HG03175 (cell line): Measurements from ENCODE around the gene CRTC3.
A peak's percentile ranks its signal among the peaks of the same experiment; 100 is the strongest.

ENCODE experiments used
- ATAC-seq: cut with Tn5 transposase; IDR thresholded peaks from one replicate; pipeline ENCODE4 v1.9.1; 2021; ENCODE audit warnings: mild to moderate bottlenecking, moderate library complexity; ENCODE audit not compliant: unreplicated experiment

The CRTC3 gene

DNA sequence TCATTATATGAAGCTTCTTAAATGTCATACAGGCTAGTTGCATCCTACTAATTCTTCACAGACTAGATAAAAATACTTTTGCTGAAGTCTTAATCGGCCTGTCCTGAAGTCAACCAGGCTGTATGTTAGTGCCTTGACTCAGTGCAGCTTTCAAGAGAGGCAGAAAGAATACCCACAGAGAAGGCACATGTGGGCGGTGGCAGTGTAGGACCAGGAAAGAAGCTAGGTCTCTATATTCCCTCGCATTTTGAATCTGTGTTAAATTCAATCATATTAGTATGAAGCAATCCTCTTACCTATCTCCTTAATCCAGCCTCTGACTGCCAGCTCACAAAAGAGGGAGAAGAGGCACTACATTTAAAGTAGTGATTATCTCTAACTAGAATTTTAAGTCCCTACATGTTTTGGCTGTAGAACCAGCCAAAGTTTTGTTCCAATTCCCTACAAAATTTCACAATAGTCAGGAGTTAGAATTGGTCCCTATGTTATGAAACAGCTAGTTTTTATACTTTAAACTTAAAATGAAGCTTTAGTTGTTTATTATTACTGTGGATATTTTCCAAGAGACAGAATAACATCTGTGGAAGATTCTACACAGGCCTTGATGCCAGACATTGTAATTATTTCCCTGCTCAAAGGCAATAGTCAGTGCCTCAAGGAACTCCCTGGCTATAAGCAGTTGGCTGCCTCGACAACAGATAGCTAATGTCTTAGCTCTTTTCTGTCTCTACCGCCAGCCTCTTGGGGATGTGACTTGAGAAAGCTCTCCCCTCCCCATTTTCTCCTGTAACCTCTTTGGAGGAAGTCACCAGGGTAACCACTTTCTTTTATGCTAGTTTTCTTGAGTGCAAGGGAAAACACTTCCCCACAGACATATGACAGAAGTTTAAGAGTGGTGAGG, 31.9 kb downstream of the CRTC3 start:
- ATAC-seq: no peak

GRCh38 chr15:90562669-90563068, 32.9 kb downstream of the CRTC3 start:
- ATAC-seq: no peak

DNA sequence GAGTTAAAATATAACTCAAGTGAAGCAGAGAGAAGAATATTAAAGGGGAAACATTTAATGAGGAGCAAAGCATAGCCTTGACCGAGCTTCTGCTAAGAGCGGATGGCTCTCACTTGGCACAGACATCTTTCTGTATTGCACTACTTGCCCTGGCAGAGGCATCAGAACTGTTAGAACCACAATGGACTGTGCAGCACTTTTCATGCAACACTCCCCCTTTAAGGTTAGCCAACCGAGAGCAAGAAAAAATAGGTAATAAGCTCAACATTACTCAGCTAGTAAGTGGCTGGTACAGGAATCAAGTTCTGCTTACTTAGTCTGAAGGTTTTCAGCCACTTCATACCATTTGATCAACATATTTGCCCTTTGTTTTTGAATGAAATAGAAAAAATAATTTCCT, 33.7 kb downstream of the CRTC3 start:
- ATAC-seq: no peak

DNA sequence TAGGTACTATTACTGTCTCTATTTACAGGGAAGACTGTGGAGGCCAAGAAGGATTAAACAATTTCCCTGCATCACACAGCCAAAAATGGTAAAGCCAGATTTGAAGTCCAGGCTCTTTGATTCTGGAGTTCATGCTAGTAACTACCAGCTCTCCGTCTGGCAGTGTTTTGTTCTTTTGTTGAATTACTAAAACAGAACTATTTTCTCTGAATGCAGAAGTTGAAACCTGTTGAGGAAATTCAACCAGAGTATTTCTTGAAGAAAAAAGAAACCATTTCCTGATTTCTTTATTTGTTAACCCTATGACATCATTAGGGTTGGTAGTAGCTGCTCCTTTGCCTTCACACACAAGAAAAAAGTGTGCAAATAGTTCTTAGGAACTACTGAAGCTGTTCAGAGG, 34.3 kb downstream of the CRTC3 start:
- ATAC-seq: no peak

DNA sequence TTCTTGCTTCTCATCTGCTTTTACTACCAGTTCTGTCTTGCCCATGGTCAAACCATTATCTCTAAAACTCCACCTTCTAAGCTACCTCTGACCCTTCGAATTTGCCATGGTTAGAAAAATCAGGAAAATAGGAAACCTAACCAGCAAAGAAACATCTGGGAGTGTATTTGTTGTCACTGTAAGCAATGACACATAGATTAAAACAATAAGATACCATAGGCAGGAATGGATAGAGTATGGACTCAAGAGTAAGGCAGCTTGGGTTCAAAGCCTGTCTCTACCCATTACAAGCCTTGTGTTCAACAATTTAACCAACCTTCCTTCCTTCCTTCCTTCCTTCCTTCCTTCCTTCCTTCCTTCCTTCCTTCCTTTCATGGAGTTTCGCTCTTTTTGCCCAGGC, 34.9 kb downstream of the CRTC3 start:
- no peak for ATAC-seq

- ATAC-seq: no peak
Observed at GRCh38 chr15:90565866-90566265, 36.1 kb downstream of the CRTC3 start.

GRCh38 chr15:90570643-90571042, 40.9 kb downstream of the CRTC3 start:
- ATAC-seq: no peak

DNA sequence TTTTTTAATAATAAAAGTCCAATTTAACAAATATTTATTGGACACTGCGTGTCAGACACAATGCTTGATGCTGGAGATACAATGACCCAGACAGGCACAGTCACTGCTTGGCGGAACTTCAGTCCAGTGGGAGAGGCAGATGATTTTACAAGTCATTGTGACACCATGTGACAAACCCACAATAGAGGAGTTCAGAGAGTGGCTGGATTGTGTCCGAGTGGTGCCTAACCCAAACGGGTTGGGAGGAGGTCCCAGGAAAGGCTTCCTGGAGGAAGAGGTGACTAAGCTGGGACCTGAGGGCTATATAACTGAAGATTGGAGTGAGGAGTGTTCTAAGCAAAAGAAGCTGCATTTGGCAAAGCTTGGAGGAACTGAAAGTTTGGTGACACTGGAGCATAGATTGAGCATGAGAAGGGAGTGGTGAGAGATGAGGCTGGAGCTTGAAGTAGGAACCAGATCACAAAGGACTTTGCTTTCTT, 41.4 kb downstream of the CRTC3 start:
- peak; percentile 57 for ATAC-seq

GRCh38 chr15:90572893-90573292, 43.2 kb downstream of the CRTC3 start:
- ATAC-seq: no peak

GRCh38 chr15:90576711-90577389, 47.1 kb downstream of the CRTC3 start:
- ATAC-seq: no peak

GRCh38 chr15:90579213-90579612, 49.5 kb downstream of the CRTC3 start:
- no peak for ATAC-seq

DNA sequence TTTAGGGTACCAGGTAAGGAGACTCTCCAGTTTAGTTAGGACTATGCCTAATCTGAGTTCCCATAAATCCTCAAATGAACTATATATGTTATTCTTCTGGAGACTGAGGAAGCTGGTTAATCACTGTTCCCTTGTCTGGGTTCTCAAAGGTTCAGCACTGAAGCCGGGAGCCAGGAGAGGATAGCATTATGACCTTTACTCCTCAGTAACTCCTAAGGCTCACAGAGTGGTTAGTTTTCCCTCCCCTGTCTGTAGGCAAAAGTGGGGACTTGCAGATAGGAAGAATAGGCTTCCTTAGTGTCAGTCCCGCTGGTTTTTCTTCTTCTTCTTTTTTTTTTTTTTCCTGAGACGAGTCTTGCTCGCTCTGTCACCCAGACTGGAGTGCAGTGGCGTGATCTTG, 50.4 kb downstream of the CRTC3 start:
- no peak for ATAC-seq

GRCh38 chr15:90580541-90580940, 50.8 kb downstream of the CRTC3 start:
- ATAC-seq: no peak

DNA sequence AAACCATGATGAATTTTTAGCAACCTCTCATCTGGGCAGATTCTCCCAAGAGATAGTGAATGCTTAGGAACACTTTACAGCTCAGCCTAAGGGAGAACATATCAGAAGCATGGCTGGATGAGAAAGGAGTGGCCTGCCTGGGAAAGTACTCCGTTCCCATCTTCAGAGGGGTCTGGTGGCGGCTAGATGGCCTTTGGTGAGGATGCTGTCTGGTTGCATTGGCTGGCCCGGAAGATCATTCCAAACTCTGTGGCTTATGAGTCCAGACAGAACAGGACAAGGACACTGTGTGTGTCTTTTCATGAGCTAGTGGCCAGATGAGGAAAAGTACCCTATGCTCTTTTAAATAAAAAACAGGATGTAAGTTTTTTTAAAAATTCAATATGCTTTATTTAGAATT, 51.2 kb downstream of the CRTC3 start:
- no peak for ATAC-seq

DNA sequence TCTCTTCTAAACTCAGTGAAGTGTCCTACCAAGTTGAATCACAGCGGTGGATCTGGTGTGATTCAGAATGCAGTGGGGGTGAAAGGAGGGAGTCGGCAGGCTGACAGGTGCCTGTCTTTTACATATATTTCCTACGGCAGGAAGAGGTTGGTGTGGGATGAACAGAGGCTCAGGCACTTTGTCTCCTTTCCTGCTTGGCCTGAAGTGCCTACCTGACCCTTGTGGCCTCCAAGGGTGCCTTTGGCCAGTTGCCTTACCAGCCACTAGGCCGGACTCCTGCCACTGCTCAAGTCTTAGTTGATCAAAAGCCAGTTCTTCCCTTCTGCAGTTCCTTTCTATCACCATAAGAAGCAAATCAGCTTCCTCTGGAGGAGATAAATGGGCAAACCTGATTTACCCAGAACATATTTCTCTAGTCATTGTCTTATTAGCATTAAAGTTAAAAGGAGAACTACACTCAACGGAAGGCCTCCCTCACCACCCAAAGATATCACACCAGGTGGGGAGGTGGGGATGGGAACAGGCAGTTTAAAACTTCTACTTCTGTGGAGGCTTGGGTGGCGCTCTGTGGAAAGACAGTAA, 52.1 kb downstream of the CRTC3 start:
- ATAC-seq: no peak

DNA sequence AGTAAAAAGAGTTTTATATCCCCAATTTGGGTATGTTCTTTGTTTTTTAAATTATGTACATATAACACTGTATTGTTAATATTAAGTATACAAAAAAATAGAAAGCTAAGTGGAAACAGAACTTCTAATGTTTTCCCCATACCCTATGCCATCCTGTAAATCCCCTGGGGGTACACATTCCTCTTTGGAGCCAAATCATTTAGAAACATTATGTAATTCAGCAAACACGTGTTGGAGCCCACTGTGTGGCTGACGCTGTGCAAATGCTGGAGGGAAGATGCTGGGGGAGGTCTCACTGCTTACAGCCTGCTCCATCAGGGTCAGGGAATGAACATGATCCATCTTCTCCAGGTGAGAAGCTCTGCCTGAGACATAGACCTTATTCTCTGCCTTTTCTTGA, 52.8 kb downstream of the CRTC3 start:
- ATAC-seq: no peak

GRCh38 chr15:90583471-90584252, 53.9 kb downstream of the CRTC3 start:
- ATAC-seq: no peak

DNA sequence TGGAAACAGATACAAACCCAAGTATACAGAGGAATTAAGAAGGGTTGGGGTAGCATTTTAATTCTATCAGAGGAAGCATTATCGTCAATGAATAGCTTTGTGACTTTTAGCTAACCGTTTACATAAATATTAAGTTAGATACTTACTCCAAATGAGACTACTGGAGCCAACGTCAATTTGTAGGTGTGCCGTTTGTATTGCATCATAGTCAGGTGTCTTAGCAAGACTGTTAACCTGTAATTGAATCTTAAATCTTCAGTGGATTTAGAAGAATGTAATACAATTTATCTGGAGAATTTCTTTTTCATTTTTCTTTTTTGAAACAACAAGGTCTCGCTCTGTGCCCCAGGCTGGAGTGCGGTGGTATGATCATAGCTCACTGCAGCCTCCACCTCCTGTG, 55.1 kb downstream of the CRTC3 start:
- ATAC-seq: no peak

- no peak for ATAC-seq
Observed at GRCh38 chr15:90585863-90586262, 56.1 kb downstream of the CRTC3 start.

GRCh38 chr15:90586948-90587347, 57.2 kb downstream of the CRTC3 start:
- no peak for ATAC-seq

DNA sequence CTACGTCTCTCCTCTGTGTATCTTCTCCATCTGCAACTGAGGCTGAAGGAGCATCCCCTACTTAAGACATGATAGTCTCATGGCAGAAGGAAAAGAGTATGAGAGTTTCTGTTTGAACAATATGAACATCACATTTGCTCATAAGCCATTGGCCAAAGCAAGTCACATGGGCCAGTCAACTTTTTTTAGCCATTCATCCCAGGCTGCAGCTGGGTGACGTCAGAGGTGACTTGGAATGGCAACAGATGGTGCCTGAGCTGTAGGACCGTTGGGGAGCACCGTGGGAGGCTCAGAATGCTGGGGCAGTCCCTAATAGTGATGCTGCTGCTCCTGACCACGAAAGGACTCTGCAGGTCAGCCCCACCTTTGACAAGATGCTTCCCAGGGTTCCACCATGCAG, 58.7 kb downstream of the CRTC3 start:
- ATAC-seq: no peak
